ENCODE data around the gene PRSS2. TPM values are rescaled to one million over a fixed set of nuclear protein-coding genes. Genes with fewer than 3 reads are reported as not detected.
A peak's percentile ranks its signal among the peaks of the same experiment; 100 is the strongest.

PRSS2 gene
- total and polyA plus RNA-seq, 9 of the 15 experiments (the other 6 are each of a cell fraction or from before 2014, with no cell fraction given) = 1.3 to 23.9 (median 3.8) TPM

DNA sequence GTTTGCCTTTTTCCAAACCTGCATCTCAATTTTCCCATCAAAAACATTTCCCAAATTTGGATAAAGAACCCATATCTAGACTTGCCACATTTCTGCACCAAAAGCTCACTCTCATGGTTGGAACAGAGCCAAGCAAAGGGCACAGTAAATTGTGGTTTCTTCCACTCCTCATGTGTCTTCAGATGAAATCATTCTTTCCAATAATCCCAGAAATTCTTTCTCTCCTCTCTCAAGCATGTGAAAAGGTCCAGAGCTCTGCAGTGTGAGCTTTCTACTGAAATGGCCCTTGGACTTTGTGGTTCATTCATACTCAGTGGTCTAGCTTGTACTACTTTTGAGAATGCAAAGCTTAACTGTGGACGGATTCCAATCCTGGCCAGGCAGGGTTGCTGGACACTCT lies 19.8 kb downstream of the PRSS2 start (continued):
- TF ChIP-seq TSC22D4 (tag; IDR thresholded peaks at IDR 0.05) (no peak), ZNF197 (CRISPR knock-in tag; IDR thresholded peaks at IDR 0.05; ENCODE audit: low read depth) (no peak), THRAP3 (IDR thresholded peaks at IDR 0.05; ENCODE audit: borderline replicate concordance) (no peak)

GRCh38 chr7:142791502-142791901 lies 20.7 kb downstream of the PRSS2 start:
- Histone ChIP-seq H3K4me2 (ENCODE audit: insufficient read depth, low read length) (no peak overlapping the region), H2AFZ (ENCODE audit: low read depth, low read length) (no peak overlapping the region), H3K79me2 (ENCODE audit: control insufficient read depth, insufficient read depth, low read length) (no peaks in the 10 kb centered on the region), H3K4me1 (replicated peaks in 1 of 2; ENCODE audit: control insufficient read depth in 2 of 2, insufficient read depth in 2 of 2, low read length in 2 of 2) (peaks cover 2 to 17% of the 10 kb centered on the region in 2 experiments; a peak in 4 of 5 replicates), H3K9ac (ENCODE audit: insufficient read depth in 1 of 2, low read depth in 2 of 2, low read length in 2 of 2) (no peak overlapping the region; a peak in 1 of 4 replicates), H4K20me1 (replicated peaks; ENCODE audit: control insufficient read depth, insufficient read depth, low read length) (no peaks in the 10 kb centered on the region), H3K36me3 (ENCODE audit: control insufficient read depth, insufficient read depth, low read length) (no peaks in the 10 kb centered on the region), H3K27me3 (ENCODE audit: control insufficient read depth in 2 of 2, insufficient read depth in 2 of 2, low read length in 2 of 2) (peaks cover 3 to 37% of the 10 kb centered on the region in 2 experiments; a peak in 4 of 5 replicates), H3K9me1 (ENCODE audit: control insufficient read depth, insufficient read depth, low read length) (no peaks in the 10 kb centered on the region), H3K4me3 (no peak overlapping the region), H3K9me3 (replicated peaks; ENCODE audit: control insufficient read depth, insufficient read depth, low read depth, low read length) (no peaks in the 10 kb centered on the region), H3K27ac (ENCODE audit: extremely low read depth, low read depth, low read length) (no peak overlapping the region)
- ATAC-seq (no peak), FAIRE-seq (no peak), DNase-seq (ENCODE audit: extremely low read depth in 1 of 4, low spot score in 3 of 4) (no peak)
- intact Hi-C loops (cut with micrococcal nuclease) = no loop called here
- 10% methylated on average over 6 of the region's 7 CpGs for WGBS (ENCODE audit: insufficient coverage, low coverage, missing lambda C conversion rate)
- no TSS peak for BruUV-seq (replicated peaks)
- ChIA-PET POLR2A (no interaction called here), CTCF (ENCODE audit: low intra/inter-chr PET ratio) (no interaction called here)
- in situ Hi-C loops (cut with MboI) = loop anchor here (25.0 kb wide), 1 partner anchor 154 kb away; no protein-coding TSS in a partner anchor
- TF ChIP-seq ZNF583 (CRISPR knock-in tag; IDR thresholded peaks at IDR 0.05) (0 out of 2 replicates have a peak, but pooled peaks have one; percentile 33), ZNF384 (IDR thresholded peaks at IDR 0.05; ENCODE audit: low read depth, low read length) (no peak), DMBX1 (CRISPR knock-in tag; IDR thresholded peaks at IDR 0.05; ENCODE audit: borderline replicate concordance) (0 out of 2 replicates have a peak, but pooled peaks have one; percentile 21), USF1 (CRISPR knock-in tag; IDR thresholded peaks at IDR 0.05) (peak; percentile 30; the same call in 1 of the 2 replicates), GMEB1 (CRISPR knock-in tag; IDR thresholded peaks at IDR 0.05) (no peak), MITF (IDR thresholded peaks at IDR 0.05) (no peak), CSDE1 (IDR thresholded peaks at IDR 0.05) (no peak)
- TF ChIP-seq, protein P1, sequence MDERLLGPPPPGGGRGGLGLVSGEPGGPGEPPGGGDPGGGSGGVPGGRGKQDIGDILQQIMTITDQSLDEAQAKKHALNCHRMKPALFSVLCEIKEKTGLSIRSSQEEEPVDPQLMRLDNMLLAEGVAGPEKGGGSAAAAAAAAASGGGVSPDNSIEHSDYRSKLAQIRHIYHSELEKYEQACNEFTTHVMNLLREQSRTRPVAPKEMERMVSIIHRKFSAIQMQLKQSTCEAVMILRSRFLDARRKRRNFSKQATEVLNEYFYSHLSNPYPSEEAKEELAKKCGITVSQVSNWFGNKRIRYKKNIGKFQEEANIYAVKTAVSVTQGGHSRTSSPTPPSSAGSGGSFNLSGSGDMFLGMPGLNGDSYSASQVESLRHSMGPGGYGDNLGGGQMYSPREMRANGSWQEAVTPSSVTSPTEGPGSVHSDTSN (CRISPR knock-in tag; IDR thresholded peaks at IDR 0.05; ENCODE audit: low read depth) = no peak
- TF ChIP-seq, protein P1 (tag; conservative IDR thresholded peaks at IDR 0.05; ENCODE audit: low read depth) = no peak
- TF ChIP-seq, protein P2, sequence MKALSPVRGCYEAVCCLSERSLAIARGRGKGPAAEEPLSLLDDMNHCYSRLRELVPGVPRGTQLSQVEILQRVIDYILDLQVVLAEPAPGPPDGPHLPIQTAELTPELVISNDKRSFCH (CRISPR knock-in tag; IDR thresholded peaks at IDR 0.05) = no peak
- TF ChIP-seq, protein P2 (tag; IDR thresholded peaks at IDR 0.05) = peak; percentile 71

All from K562 (cell line).